Parathyroid adenoma (tissue), 2 donors: ENCODE results near the gene PPP1R1C.
"Not testable (repeated sequence)": the region's sequence is repeated elsewhere in the genome, so short reads cannot be mapped to it uniquely, and the experiment has no call there.

Experiments used
- H2AFZ ChIP-seq: fragments of 300-600 bp; sonication (generic); one replicate; pipeline ENCODE4 v1.7.0; 2017; ENCODE audit warnings: antibody characterized with exemption, mild to moderate bottlenecking
- H3K27ac ChIP-seq: fragments of 300-600 bp; sonication (generic); one replicate; pipeline ENCODE4 v1.7.0; 2017
- H3K27me3 ChIP-seq: fragments of 300-600 bp; sonication (generic); one replicate; pipeline ENCODE4 v1.7.0; 2017; ENCODE audit warnings: low read length; ENCODE audit not compliant: control insufficient read depth, insufficient read depth
- H3K36me3 ChIP-seq: fragments of 300-600 bp; sonication (generic); one replicate; pipeline ENCODE4 v1.7.0; 2017; ENCODE audit warnings: low read length; ENCODE audit not compliant: control insufficient read depth, insufficient read depth
- H3K4me1 ChIP-seq: fragments of 300-600 bp; sonication (generic); one replicate; pipeline ENCODE4 v1.7.0; 2017; ENCODE audit warnings: control low read depth
- H3K4me2 ChIP-seq: fragments of 300-600 bp; sonication (generic); one replicate; pipeline ENCODE4 v1.7.0; 2017; ENCODE audit warnings: low read length
- H3K4me3 ChIP-seq: fragments of 300-600 bp; sonication (generic); one replicate; pipeline ENCODE4 v1.7.0; 2017; ENCODE audit warnings: low read depth, low read length
- H3K79me2 ChIP-seq: fragments of 300-600 bp; sonication (generic); one replicate; pipeline ENCODE4 v1.7.0; 2017; ENCODE audit warnings: control low read depth
- H3K9ac ChIP-seq: fragments of 300-600 bp; sonication (generic); one replicate; pipeline ENCODE4 v1.7.0; 2017; ENCODE audit warnings: mild to moderate bottlenecking
- H3K9me3 ChIP-seq: fragments of 300-600 bp; sonication (generic); one replicate; pipeline ENCODE4 v1.7.0; 2017; ENCODE audit warnings: low read length; ENCODE audit not compliant: control insufficient read depth
- CTCF ChIP-seq: fragments of 300-600 bp; sonication (generic); IDR thresholded peaks from one replicate; pipeline ENCODE4 v1.7.0; 2017; ENCODE audit warnings: antibody characterized with exemption, mild to moderate bottlenecking
- donor health status: primary hyperparathyroidism.

PPP1R1C gene

DNA sequence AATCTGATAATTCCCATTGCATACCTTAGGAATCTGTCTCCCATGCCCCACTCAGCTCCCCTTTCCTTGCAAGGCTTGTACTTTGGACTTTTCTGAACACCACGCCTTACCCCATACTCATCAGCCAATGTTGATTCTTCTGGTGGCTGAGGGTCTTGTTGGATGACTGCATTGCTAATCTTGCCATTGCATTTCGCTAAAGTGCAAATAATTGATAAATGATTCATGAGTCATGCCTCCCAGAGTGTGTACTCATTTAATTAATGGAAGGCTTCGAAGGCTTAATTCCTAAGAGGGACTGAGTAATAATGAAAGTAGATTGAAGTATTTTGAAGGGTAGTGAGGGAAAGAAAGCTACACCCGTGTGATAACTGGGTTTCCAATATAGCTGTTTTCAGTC lies 28.0 kb upstream of the PPP1R1C start:
- Histone ChIP-seq H3K27ac (no peak overlapping the region), H3K27me3 (no peaks in the 10 kb centered on the region)
- TF ChIP-seq CTCF = no peak

DNA sequence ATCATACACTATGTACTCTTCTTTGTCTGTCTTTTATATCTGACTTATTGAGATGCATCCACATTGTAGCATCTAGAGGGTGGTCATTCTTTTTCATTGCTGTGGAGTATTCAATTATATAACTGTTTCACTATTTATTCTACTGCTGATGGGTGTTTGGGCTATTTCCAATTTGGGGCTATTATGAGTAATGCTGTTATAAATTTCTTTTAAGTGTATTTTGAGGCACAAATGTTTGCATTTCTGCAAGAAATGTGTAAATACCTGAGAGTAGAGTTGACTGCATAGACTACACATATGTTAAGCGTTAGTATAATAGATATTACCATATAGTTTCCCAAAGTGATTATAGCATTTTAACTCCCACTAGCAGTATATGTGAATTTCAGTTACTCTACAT lies 26.9 kb upstream of the PPP1R1C start:
- no peaks in the 10 kb centered on the region for H3K36me3 ChIP-seq
- no peak overlapping the region for H3K4me3 ChIP-seq
- no peaks in the 10 kb centered on the region for H3K9me3 ChIP-seq
- no peak overlapping the region for H2AFZ ChIP-seq
- H3K79me2 ChIP-seq = no peaks in the 10 kb centered on the region
- H3K27ac ChIP-seq = no peak overlapping the region
- H3K9ac ChIP-seq = no peak overlapping the region
- H3K4me2 ChIP-seq = no peak overlapping the region
- TF ChIP-seq CTCF = no peak
- H3K4me1 ChIP-seq = no peaks in the 10 kb centered on the region
- no peaks in the 10 kb centered on the region for H3K27me3 ChIP-seq

More for the DNA sequence above, 28.0 kb upstream of the PPP1R1C start:
- no peak overlapping the region for H3K4me3 ChIP-seq
- no peak overlapping the region for H3K9ac ChIP-seq
- no peaks in the 10 kb centered on the region for H3K36me3 ChIP-seq
- H2AFZ ChIP-seq = no peak overlapping the region
- no peaks in the 10 kb centered on the region for H3K4me1 ChIP-seq
- H3K4me2 ChIP-seq = no peak overlapping the region
- no peaks in the 10 kb centered on the region for H3K9me3 ChIP-seq
- no peaks in the 10 kb centered on the region for H3K79me2 ChIP-seq

- Histone ChIP-seq H3K9ac (no peak overlapping the region), H3K79me2 (no peaks in the 10 kb centered on the region), H3K27me3 (no peaks in the 10 kb centered on the region), H3K36me3 (no peaks in the 10 kb centered on the region), H3K27ac (no peak overlapping the region), H3K4me2 (no peak overlapping the region), H3K9me3 (no peaks in the 10 kb centered on the region), H3K4me3 (no peak overlapping the region), H2AFZ (no peak overlapping the region), H3K4me1 (no peaks in the 10 kb centered on the region)
- no peak for TF ChIP-seq CTCF
These were observed 26.1 kb upstream of the PPP1R1C start for GRCh38 chr2:181959508-181959907.

GRCh38 chr2:181961167-181961566 lies 24.5 kb upstream of the PPP1R1C start:
- H3K27ac ChIP-seq, H3K79me2 ChIP-seq, H3K9me3 ChIP-seq, H3K27me3 ChIP-seq, H3K4me2 ChIP-seq, H3K36me3 ChIP-seq, H3K4me1 ChIP-seq, H2AFZ ChIP-seq, H3K9ac ChIP-seq, H3K4me3 ChIP-seq: not testable (repeated sequence)

DNA sequence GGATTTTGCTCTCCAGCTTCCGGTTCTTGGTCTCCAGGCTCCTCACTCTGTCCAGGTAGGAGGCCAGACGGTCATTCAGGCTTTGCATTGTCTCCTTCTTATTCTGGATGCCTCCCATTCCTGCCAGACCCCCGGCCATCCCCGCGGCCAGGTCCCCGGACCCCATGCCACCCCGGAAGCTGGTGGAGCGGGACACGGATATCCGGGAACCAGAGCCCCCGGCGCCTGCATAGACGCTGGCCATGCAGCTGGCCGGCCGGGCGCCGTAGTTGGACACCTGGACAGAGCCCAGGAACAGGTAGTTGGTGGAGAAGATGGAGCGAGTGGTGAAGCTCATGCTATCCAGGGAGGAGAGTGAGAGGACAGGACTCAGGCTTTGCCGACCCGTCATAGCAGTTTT lies 23.5 kb upstream of the PPP1R1C start:
- Histone ChIP-seq H3K27me3 (no peaks in the 10 kb centered on the region), H2AFZ (no peak overlapping the region), H3K9me3 (no peaks in the 10 kb centered on the region), H3K9ac (no peak overlapping the region), H3K27ac (no peak overlapping the region), H3K4me2 (no peak overlapping the region), H3K4me3 (no peak overlapping the region), H3K79me2 (no peaks in the 10 kb centered on the region), H3K36me3 (no peaks in the 10 kb centered on the region), H3K4me1 (no peaks in the 10 kb centered on the region)
- TF ChIP-seq CTCF = no peak
